Fibroblast of lung (primary cell): Measurements from ENCODE around the gene SIK2.

Experiments
- CTCF ChIP-seq, 2 donors: IDR thresholded peaks in 1 of 2; conservative IDR thresholded peaks in 1 of 2; 1 replicate in 1 of 2; 2 replicates in 1 of 2; pipeline ENCODE4 v1.5.1; 2011 to 2012; ENCODE audit warnings: low read length in 2 of 2, control low read depth in 1 of 2, inconsistent platforms in 1 of 2, low read depth in 1 of 2, mild to moderate bottlenecking in 1 of 2
- EZH2 ChIP-seq: IDR thresholded peaks from 2 replicates; pipeline ENCODE4 v1.5.1; 2012; ENCODE audit warnings: low read length, control low read depth, mild to moderate bottlenecking; ENCODE audit errors: missing control alignments

- TF ChIP-seq CTCF (conservative IDR thresholded peaks at IDR 0.05 in 1 of 2, IDR thresholded peaks at IDR 0.05 in 1 of 2; ENCODE audit: low read depth in 1 of 2, low read length in 2 of 2) (no peak), EZH2 (no peak)
Observed at GRCh38 chr11:111555255-111555654, 47.0 kb upstream of the SIK2 start.
